GM12891 (cell line): ENCODE results near the gene MEIOSIN.

Experiments
- DNase-seq: peaks from one replicate; pipeline ENCODE4 v3.0.0; 2011; ENCODE audit warnings: low spot score; ENCODE audit not compliant: insufficient read length
- FAIRE-seq: peaks from 2 replicates; lab custom pipeline; 2011; peaks lifted over from hg19 to GRCh38; lab: Jason Lieb, UNC
- PAX5 ChIP-seq: IDR thresholded peaks from 2 replicates; pipeline ENCODE4 v1.6.1; 2011; ENCODE audit warnings: low read length, moderate library complexity, mild to moderate bottlenecking; ENCODE audit not compliant: insufficient read depth, severe bottlenecking
- POLR2A ChIP-seq: IDR thresholded peaks from 2 replicates; pipeline ENCODE4 v1.6.1; 2011; ENCODE audit warnings: low read depth, low read length, control low read depth
- POLR2AphosphoS5 ChIP-seq: IDR thresholded peaks from 2 replicates; pipeline ENCODE4 v1.6.1; 2011; ENCODE audit warnings: low read depth, low read length, control low read depth
- POU2F2 ChIP-seq: IDR thresholded peaks from 2 replicates; pipeline ENCODE4 v1.6.1; 2011; ENCODE audit warnings: low read depth, mild to moderate bottlenecking, control low read depth, low read length, moderate library complexity
- SPI1 ChIP-seq: IDR thresholded peaks from 2 replicates; pipeline ENCODE4 v1.6.1; 2011; ENCODE audit warnings: low read depth, low read length, control low read depth
- TAF1 ChIP-seq: IDR thresholded peaks from 2 replicates; pipeline ENCODE4 v1.6.1; 2011; ENCODE audit warnings: low read depth, low read length, control low read depth

MEIOSIN gene

DNA sequence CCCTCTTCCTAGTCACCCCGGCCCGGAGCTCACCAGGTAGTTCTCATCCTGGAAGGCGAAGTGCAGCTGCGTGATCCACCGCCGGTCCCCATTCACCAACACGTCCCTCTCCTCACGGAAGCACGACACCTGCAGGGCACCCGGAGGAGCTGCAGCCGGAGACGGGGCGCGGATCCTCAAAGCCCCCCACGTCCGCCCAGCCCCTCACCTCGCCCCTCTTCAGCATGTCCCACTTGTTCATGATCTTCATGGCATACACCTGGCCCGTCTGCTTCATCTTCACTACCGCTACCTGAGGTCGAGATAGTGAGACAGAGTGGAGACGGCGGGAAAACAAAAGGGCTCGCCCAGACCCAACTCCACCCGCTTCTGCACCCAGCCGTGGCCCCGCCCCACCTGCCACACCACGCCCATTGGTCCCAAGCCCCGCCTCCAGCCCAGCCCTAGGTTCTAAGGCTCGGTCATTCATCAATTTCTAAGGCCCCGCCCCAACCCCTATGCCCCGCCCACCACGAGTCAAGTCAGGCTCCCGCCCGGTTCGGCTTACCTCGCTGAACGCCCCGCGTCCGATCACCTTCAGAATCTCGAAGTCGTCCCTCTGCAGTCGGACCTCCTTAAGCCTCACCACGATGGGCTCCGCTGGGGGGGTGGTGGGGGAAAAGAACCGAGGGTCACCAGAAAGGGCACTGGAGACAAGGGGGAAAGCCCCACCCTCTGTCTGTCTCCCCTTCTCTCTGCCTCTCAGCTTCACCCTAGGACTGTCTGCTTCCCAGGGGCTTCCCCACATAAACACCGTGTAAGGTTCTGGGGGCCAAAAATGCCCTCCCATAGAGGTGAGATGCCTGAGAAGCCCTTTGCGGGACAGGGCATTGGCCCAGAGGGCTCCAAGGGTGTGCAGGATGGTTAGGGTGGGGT is 46.2 kb downstream of the MEIOSIN start:
- peak; percentile 96 for DNase-seq
- no peak for TF ChIP-seq PAX5
- TF ChIP-seq POLR2AphosphoS5: no peak
- no peak for TF ChIP-seq TAF1
- TF ChIP-seq SPI1: no peak
- TF ChIP-seq POU2F2: no peak
- no peak; the same call in 1 of the 2 replicates for TF ChIP-seq POLR2A
- FAIRE-seq: peak; percentile 94

DNA sequence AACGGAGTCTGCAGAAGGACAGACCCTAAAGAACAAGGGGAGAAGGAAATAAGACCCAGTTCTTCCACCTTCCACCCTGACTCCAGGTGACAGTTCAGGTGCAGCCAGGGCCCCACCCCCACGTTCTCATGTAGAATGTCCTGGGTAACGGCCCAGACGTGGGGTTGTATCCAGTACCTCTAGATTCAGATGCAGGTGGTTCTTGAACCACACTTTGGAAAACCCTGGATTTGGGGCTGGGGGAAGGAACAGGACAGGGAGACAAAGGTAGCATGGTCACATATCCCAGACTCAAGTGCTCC is 46.9 kb downstream of the MEIOSIN start:
- TF ChIP-seq POLR2A (no peak), POLR2AphosphoS5 (no peak), PAX5 (no peak), SPI1 (no peak), POU2F2 (no peak), TAF1 (no peak)
- FAIRE-seq (no peak), DNase-seq (no peak)

DNA sequence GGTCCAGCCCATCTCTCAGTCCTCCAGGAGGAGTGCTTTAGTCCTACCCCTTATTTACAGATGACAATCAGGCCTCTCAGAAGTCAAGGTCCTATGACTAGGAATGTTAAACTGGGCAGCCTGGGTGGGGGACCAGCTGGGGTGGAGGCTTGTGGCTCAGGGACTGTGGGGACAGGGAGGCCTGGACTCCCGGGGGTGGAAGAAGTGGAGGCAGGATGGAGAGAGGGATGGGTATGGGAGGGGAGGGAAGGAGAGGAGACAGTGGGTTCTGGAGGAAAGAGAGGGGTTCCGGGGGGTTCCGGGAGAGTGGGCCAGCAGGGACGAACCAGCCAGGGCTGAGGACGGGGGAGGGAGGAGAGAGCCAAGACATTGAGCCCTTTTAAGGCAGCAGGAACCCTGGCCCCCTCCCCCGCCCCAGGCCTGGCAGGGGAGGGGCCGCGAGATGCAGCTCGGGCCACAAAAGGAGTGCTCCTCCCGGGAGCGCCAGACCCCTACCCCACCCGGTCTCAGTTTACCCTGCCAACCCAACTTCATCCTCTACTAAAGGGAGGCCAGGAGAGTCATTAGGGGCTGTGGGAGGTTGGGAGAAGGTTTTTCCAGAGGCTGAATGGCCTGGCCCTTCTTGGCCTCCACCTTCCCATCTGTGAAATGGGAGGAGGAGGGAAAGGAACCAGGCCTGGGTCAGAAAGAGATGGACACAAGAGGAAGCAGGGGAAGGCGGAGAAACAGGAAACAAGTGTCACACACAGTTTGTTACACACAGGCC is 47.4 kb downstream of the MEIOSIN start:
- DNase-seq (no peak), FAIRE-seq (no peak)
- TF ChIP-seq POLR2A: no peak
- TF ChIP-seq SPI1: no peak
- TF ChIP-seq TAF1: no peak
- TF ChIP-seq PAX5: no peak
- TF ChIP-seq POU2F2: no peak
- TF ChIP-seq POLR2AphosphoS5: no peak

DNA sequence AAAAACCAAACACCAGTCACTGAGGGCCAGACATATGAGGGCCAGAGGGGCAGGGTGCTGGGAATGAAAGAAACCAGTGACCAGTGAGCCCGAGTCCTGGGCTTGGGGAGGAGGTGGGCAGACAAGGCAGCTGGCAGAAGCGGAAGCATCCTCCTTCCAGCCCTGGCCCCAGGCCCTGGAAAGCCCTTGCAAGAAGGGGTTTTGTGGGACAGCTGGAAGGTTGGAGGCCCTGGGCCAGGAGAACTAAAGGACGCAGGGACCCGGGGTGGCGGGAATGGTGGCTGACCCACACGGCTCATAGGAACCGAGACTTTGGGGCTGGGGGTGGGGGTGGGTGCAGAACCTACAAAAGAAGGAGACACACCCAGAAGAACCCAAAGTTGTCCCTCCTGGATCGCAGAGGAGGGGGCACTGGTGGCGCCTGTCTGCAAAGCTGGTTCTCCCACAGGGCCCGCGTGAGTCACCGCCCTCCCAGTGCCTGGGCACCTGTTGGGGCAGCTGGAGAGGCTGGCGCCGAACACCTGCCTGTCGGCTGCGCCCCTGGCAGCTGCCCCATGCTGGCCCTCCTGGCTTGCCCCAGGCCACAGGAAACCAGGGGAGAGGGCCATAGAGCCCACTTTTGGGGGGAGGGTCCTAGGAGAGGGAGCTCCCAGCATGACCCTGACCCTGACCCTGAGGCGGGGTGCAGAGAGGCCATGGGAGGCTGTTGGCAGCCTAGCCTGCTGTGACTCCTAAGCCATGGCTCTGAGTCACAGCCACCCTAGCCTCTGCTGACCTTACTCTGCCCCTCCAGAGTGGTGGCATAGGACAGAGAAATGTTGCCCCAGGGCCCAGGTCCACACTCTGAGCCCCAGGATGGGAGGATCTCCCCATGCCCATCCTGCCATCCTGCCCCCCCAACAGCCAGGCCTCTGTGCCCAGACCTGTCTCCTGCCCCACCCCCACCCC is 48.2 kb downstream of the MEIOSIN start:
- DNase-seq: no peak
- FAIRE-seq: no peak
- no peak for TF ChIP-seq PAX5

DNA sequence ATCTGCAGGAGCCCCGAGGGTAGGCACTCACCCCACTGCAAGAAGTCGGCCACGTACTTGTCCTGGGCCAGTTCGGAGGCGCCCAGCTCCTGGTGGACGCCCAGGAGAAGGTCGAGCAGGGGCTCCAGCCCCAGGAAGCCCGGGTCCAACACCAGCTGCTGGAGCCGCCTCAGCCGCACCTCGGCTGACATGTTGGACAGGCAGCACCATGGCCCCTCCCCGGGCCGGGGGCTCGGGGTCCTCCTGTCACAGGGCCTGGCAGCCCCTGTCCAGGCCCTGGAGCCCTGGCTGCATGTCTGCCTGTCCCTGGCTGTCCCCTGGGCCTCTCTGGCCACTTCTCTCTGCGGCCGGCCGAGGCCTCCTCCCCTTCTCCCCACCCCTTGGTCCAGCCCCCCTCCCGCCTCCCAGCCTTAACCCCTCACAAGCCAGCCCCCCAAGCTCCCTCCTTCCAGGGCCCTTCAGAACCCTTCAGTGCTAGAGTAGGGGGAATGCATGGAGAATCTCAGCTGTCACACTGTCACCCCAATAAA is 49.0 kb downstream of the MEIOSIN start, which contains the start of gene DMPK:
TSS of gene DMPK (minus strand) at position 329 of the 530 bp plus-strand sequence. CDS start at position 191, 138 bp downstream.
- FAIRE-seq (no peak), DNase-seq (no peak)
- TF ChIP-seq POU2F2 (no peak), SPI1 (no peak), POLR2AphosphoS5 (no peak), TAF1 (no peak), PAX5 (no peak), POLR2A (no peak)

GRCh38 chr19:45782820-45783785 is 49.9 kb downstream of the MEIOSIN start:
- FAIRE-seq: no peak
- TF ChIP-seq PAX5 (no peak), POU2F2 (no peak), POLR2AphosphoS5 (no peak; the same call in 1 of the 2 replicates), TAF1 (no peak), SPI1 (no peak), POLR2A (no peak)
- no peak for DNase-seq

- TF ChIP-seq PAX5: no peak
- TF ChIP-seq POU2F2: no peak
- TF ChIP-seq TAF1: no peak
- TF ChIP-seq POLR2AphosphoS5: no peak
- no peak for TF ChIP-seq POLR2A
- TF ChIP-seq SPI1: no peak
- no peak for DNase-seq
- FAIRE-seq: no peak
Observed at GRCh38 chr19:45784096-45784495, 50.9 kb downstream of the MEIOSIN start.
